Left lung (tissue), 10 donors: ENCODE results near the gene BTRC. TPM values are rescaled to one million over a fixed set of nuclear protein-coding genes. Genes with fewer than 3 reads are reported as not detected.

Experiments used
- ATAC-seq: fragments of 200-7000 bp; cut with Tn5 transposase; one replicate; pipeline ENCODE4 v1.9.1; 2020; ENCODE audit warnings: moderate library complexity
- DNase-seq, 4 donors: peaks; one replicate each; pipeline ENCODE4 v3.0.0-alpha.2; 2013 to 2020
- H3K27ac ChIP-seq, 2 donors: fragments of 200-600 bp; sonication (generic) in 1 of 2; one replicate each; pipeline versions ENCODE4 v1.5.0 to v1.8.0; 2020 to 2021
- H3K27me3 ChIP-seq, 2 donors: fragments of 200-600 bp; sonication (generic) in 1 of 2; one replicate each; pipeline versions ENCODE4 v1.5.0 to v1.8.0; 2020 to 2021
- H3K36me3 ChIP-seq, 2 donors: fragments of 200-600 bp; sonication (generic) in 1 of 2; one replicate each; pipeline versions ENCODE4 v1.5.0 to v1.8.0; 2020 to 2021
- H3K4me1 ChIP-seq, 2 donors: fragments of 200-600 bp; one replicate each; pipeline ENCODE4 v1.8.0; 2021
- H3K4me3 ChIP-seq, 2 donors: fragments of 200-600 bp; sonication (generic) in 1 of 2; one replicate each; pipeline versions ENCODE4 v1.5.0 to v1.8.0; 2020 to 2021; ENCODE audit warnings: mild to moderate bottlenecking in 1 of 2
- H3K9me3 ChIP-seq, 2 donors: fragments of 200-600 bp; sonication (generic) in 1 of 2; one replicate each; pipeline versions ENCODE4 v1.5.0 to v1.8.0; 2020 to 2021
- CTCF ChIP-seq, 2 donors: fragments of 200-600 bp; sonication (generic) in 1 of 2; IDR thresholded peaks; one replicate each; pipeline versions ENCODE4 v1.5.0 to v1.8.0; 2021; ENCODE audit warnings: antibody characterized with exemption in 2 of 2
- intact Hi-C, 2 donors: fragments of 100-400 bp; cut with DNase I; formaldehyde crosslinking; loops; one replicate each; pipeline versions ENCODE4 v1.11.2 to v1.14.2; 2022
- polyA plus RNA-seq, 6 donors: library from polyadenylated mRNA; unstranded; fragments of 120-200 nt; gene quantifications; one replicate each; pipeline ENCODE4 v1.2.1, GENCODE V29; 2013; ENCODE audit not compliant: insufficient read length in 6 of 6
- total RNA-seq, 2 donors: library from RNA; stranded (reverse); fragmentation: NEBNext Ultra II Directional; extraction: Animal tissue kit (Norgen Biotek cat#: 25700); gene quantifications; one replicate each; pipeline ENCODE4 v1.2.1, GENCODE V29; 2021
- donor health status: DM: no; HTN: yes; CAD: no.
- donor health status: DM: no; HTN: no; CAD: no.

Gene BTRC
- total and polyA plus RNA-seq, 8 donors, result 16.8 to 28.7 (median 25.1) TPM

GRCh38 chr10:101506829-101507661 lies 153.1 kb downstream of the BTRC start:
- Histone ChIP-seq H3K9me3 (no peaks in the 10 kb centered on the region), H3K27me3 (no peaks in the 10 kb centered on the region), H3K4me1 (no peaks in the 10 kb centered on the region), H3K36me3 (no peaks in the 10 kb centered on the region), H3K27ac (no peak overlapping the region), H3K4me3 (no peak overlapping the region)
- ATAC-seq, result no peak
- intact Hi-C loops, result no loop called here
- no peak for TF ChIP-seq CTCF (IDR thresholded peaks at IDR 0.05)
- DNase-seq, result peak in 2 of 4 donors; percentile 26 to 27

DNA sequence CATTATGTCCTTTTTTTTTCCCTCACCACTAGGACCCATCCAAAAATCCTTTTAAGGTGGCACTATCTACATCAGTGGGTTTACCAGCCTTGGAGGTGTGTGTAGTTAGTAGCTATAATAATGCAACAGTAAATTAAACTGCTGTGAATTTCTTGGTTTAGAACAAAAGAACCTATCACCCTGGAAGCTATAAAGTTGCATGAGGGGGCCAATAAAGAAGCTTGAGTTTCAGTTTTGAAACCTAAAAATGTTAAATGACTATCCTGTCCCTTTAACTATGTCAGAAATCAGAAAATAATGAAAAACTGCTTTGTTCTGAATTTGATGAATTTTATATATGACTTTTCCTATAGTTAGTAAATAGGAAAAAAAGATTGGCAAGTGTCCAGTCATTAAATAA lies 153.9 kb downstream of the BTRC start:
- TF ChIP-seq CTCF (IDR thresholded peaks at IDR 0.05), result no peak
- ATAC-seq, result no peak
- intact Hi-C loops, result no loop called here

DNA sequence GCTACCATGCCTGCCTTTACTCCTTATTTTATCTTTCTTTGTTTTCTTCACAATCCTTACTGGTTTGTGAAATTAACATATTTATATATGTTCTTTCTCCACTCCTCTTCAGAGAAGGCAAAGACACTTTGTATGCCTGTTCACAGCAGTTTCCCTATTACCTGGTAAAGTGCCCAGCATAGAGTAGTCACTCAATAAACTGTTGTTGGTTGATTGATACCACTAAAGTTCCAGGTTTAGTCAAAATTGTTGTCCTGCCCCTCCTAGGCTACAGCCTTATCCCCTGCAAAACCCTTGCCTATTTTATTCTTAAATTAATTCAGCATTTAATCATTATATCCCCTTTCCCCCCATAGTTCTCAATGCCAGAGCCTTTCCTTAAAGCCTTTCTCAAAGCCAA lies 158.0 kb downstream of the BTRC start:
- Histone ChIP-seq H3K36me3 (no peaks in the 10 kb centered on the region), H3K27me3 (no peaks in the 10 kb centered on the region), H3K4me3 (no peak overlapping the region), H3K27ac (no peak overlapping the region), H3K4me1 (no peaks in the 10 kb centered on the region), H3K9me3 (peaks cover 0 to 5% of the 10 kb centered on the region in 2 donors)
- intact Hi-C loops, result no loop called here
- no peak for DNase-seq
- TF ChIP-seq CTCF (IDR thresholded peaks at IDR 0.05), result no peak
- ATAC-seq, result no peak

More for the DNA sequence above, 153.9 kb downstream of the BTRC start:
- Histone ChIP-seq H3K27ac (no peak overlapping the region), H3K4me1 (no peaks in the 10 kb centered on the region), H3K27me3 (no peaks in the 10 kb centered on the region), H3K36me3 (no peaks in the 10 kb centered on the region), H3K9me3 (no peaks in the 10 kb centered on the region), H3K4me3 (no peak overlapping the region)
- no peak for DNase-seq

- H3K9me3 ChIP-seq, result peaks cover 0 to 5% of the 10 kb centered on the region in 2 donors
- DNase-seq (no peak), ATAC-seq (peak; percentile 32)
- intact Hi-C loops, result no loop called here
- no peaks in the 10 kb centered on the region for H3K36me3 ChIP-seq
- TF ChIP-seq CTCF (IDR thresholded peaks at IDR 0.05), result no peak
- no peaks in the 10 kb centered on the region for H3K27me3 ChIP-seq
- no peak overlapping the region for H3K4me3 ChIP-seq
- no peak overlapping the region for H3K27ac ChIP-seq
- no peaks in the 10 kb centered on the region for H3K4me1 ChIP-seq
Observed at GRCh38 chr10:101512738-101513137, 158.8 kb downstream of the BTRC start.

- intact Hi-C loops, result no loop called here
- no peak for ATAC-seq
Observed at GRCh38 chr10:101513733-101514132, 159.8 kb downstream of the BTRC start.

More at GRCh38 chr10:101513733-101514132, 159.8 kb downstream of the BTRC start:
- no peak for TF ChIP-seq CTCF (IDR thresholded peaks at IDR 0.05)
- Histone ChIP-seq H3K36me3 (no peaks in the 10 kb centered on the region), H3K9me3 (peaks cover 0 to 5% of the 10 kb centered on the region in 2 donors), H3K27ac (no peak overlapping the region), H3K4me1 (no peaks in the 10 kb centered on the region), H3K4me3 (no peak overlapping the region), H3K27me3 (no peaks in the 10 kb centered on the region)
- DNase-seq, result no peak
